Gastrocnemius medialis (tissue), 4 donors: Measurements from ENCODE around the gene GTF3C5. TPM values are rescaled to one million over a fixed set of nuclear protein-coding genes. Genes with fewer than 3 reads are reported as not detected.

Experiments used
- ATAC-seq, 2 donors: fragments of 150-250 bp; one replicate each; pipeline ENCODE4 v1.9.1; 2016
- DNase-seq, 2 donors: peaks; one replicate each; pipeline ENCODE4 v3.0.0-alpha.2; 2019
- H3K27ac ChIP-seq, 4 donors: fragments of 200-600 bp; sonication (generic); 1 replicate in 1 of 4; 2 replicates in 3 of 4; pipeline ENCODE4 v1.5.1; 2016 to 2018; ENCODE audit warnings: mild to moderate bottlenecking in 2 of 4, moderate library complexity in 1 of 4
- H3K27me3 ChIP-seq, 3 donors: fragments of 200-600 bp; sonication (generic) in 2 of 3; 1 replicate in 1 of 3; 2 replicates in 2 of 3; pipeline versions ENCODE4 v1.5.1 to v1.6.0; 2016 to 2019; ENCODE audit warnings: mild to moderate bottlenecking in 1 of 3, moderate library complexity in 1 of 3
- H3K36me3 ChIP-seq, 2 donors: fragments of 200-600 bp; sonication (generic) in 1 of 2; one replicate each; pipeline ENCODE4 v1.5.1; 2017 to 2018
- H3K4me1 ChIP-seq, 2 donors: fragments of 200-600 bp; sonication (generic) in 1 of 2; one replicate each; pipeline ENCODE4 v1.5.1; 2016 to 2017; ENCODE audit warnings: mild to moderate bottlenecking in 2 of 2
- H3K4me3 ChIP-seq, 4 donors: fragments of 200-600 bp; sonication (generic) in 3 of 4; 1 replicate in 1 of 4; 2 replicates in 3 of 4; pipeline ENCODE4 v1.5.1; 2016 to 2019; ENCODE audit warnings: mild to moderate bottlenecking in 2 of 4
- H3K9me3 ChIP-seq, 3 donors: fragments of 200-600 bp; sonication (generic) in 2 of 3; 1 replicate in 1 of 3; 2 replicates in 2 of 3; pipeline ENCODE4 v1.5.1; 2016 to 2019
- CTCF ChIP-seq, 5 experiments: fragments of 450-650 bp in 3 of 5; fragments of 200-600 bp in 2 of 5; sonication (generic) in 2 of 5; IDR thresholded peaks in 4 of 5; conservative IDR thresholded peaks in 1 of 5; 1 replicate in 4 of 5; 2 replicates in 1 of 5; pipeline ENCODE4 v1.5.1; 2016 to 2019; ENCODE audit warnings: antibody characterized with exemption in 5 of 5, mild to moderate bottlenecking in 3 of 5, moderate library complexity in 3 of 5
- POLR2A ChIP-seq, 2 donors: fragments of 450-650 bp; IDR thresholded peaks; one replicate each; pipeline ENCODE4 v1.6.1; 2017; ENCODE audit warnings: antibody characterized with exemption in 2 of 2, mild to moderate bottlenecking in 2 of 2, moderate library complexity in 2 of 2
- in situ Hi-C, 4 donors: fragments of 200-750 bp; cut with MboI; loops; one replicate each; pipeline versions ENCODE4 v1.15.0 to v1.8.0; 2017; ENCODE audit warnings: low sequenced_read_pairs in 4 of 4
- intact Hi-C: fragments of 100-400 bp; cut with DNase I; formaldehyde crosslinking; loops from one replicate; pipeline ENCODE4 v1.15.1; 2023; ENCODE audit warnings: low total_unique reads
- microRNA-seq, 2 donors: library from miRNA; unstranded; fragments of <30 nt; microRNA quantifications; one replicate each; pipeline ENCODE4, GENCODE V29; 2016; ENCODE audit warnings: borderline replicate concordance in 2 of 2
- total RNA-seq, 4 donors: library from RNA; depleted of rRNA; stranded (reverse); fragments of >200 nt; gene quantifications; one replicate each; pipeline versions ENCODE4 v1.1.0 to v1.2.3, GENCODE V29; 2016

The GTF3C5 gene
- total RNA-seq, 4 donors from 2014 or later, result 48.1 to 55.3 (median 51.5) TPM

- TF ChIP-seq POLR2A (IDR thresholded peaks at IDR 0.05) (no peak), CTCF (IDR thresholded peaks at IDR 0.05 in 4 of 5, conservative IDR thresholded peaks at IDR 0.05 in 1 of 5) (no peak)
- no peak for ATAC-seq
- in situ Hi-C loops, result loop anchor here in 3 of 4 donors (5.0 kb wide), 2 partner anchors 37 to 42 kb away; no protein-coding TSS in a partner anchor
- peak in 1 of 2 donors; percentile 17 for DNase-seq
- H3K4me3 ChIP-seq, result no peak overlapping the region
- H3K9me3 ChIP-seq, result no peaks in the 10 kb centered on the region
- H3K4me1 ChIP-seq, result peaks cover 7 to 10% of the 10 kb centered on the region in 2 donors
- no peaks in the 10 kb centered on the region for H3K27me3 ChIP-seq
- H3K27ac ChIP-seq, result no peak overlapping the region
- intact Hi-C loops, result loop anchor here (5.0 kb wide), 2 partner anchors 63 to 163 kb away; partner anchors contain the start of gene TSC1
- H3K36me3 ChIP-seq, result peaks cover 0 to 95% of the 10 kb centered on the region in 2 donors
Observed at GRCh38 chr9:133104718-133105460, 74.1 kb downstream of the GTF3C5 start.

- Histone ChIP-seq H3K4me1 (peaks cover 5 to 7% of the 10 kb centered on the region in 2 donors), H3K27me3 (no peaks in the 10 kb centered on the region), H3K27ac (no peak overlapping the region), H3K36me3 (peaks cover 0 to 95% of the 10 kb centered on the region in 2 donors), H3K4me3 (no peak overlapping the region), H3K9me3 (no peaks in the 10 kb centered on the region)
- ATAC-seq, result no peak
- in situ Hi-C loops, result loop anchor here in 3 of 4 donors (5.0 kb wide), 2 partner anchors 37 to 42 kb away; no protein-coding TSS in a partner anchor
- intact Hi-C loops, result no loop called here
- TF ChIP-seq CTCF (IDR thresholded peaks at IDR 0.05 in 4 of 5, conservative IDR thresholded peaks at IDR 0.05 in 1 of 5), result no peak
- no peak for TF ChIP-seq POLR2A (IDR thresholded peaks at IDR 0.05)
- DNase-seq, result peak in 1 of 2 donors; percentile 6
Observed at GRCh38 chr9:133105461-133105770, 74.6 kb downstream of the GTF3C5 start.

DNA sequence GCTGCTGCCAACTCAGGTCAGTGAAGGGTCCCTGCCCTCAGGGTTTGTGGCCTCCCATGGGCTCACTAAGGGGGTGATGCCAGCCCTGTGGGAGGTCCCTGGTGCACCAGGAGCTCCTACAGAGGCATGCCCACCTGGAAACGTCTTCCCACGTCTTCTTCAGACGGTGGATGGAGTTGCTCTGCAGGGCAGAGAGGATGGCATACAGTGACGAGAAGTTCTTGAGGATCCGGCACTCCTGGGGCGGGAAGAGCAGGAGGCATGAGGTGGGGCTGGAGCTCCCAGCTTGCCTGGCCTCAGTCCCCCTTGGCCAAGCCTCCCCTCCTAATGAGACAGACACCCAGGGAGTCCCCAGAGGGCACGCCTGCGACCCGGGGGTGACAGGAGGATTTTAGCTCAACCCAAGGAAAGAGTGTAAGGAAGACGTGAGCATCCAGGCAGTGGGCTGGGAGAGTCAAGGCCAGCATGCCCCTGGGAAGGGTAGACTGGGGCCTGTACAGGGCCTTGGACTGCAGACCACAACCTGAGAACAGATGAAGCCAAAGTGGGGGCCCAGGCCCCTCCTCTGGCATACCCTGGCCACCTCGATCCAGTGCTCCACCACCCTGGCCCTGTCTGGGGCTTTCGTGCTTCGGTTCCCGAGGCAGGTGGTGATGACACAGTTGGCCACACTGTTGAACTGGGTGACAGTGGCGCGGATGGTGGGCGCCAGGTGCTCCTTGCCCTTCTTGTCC lies 75.9 kb downstream of the GTF3C5 start:
- no peak overlapping the region for H3K4me3 ChIP-seq
- DNase-seq (peak; percentile 1 to 9), ATAC-seq (no peak)
- no peak overlapping the region for H3K27ac ChIP-seq
- H3K36me3 ChIP-seq, result peaks cover 0 to 92% of the 10 kb centered on the region in 2 donors
- H3K27me3 ChIP-seq, result no peaks in the 10 kb centered on the region
- peaks cover 5 to 7% of the 10 kb centered on the region in 2 donors for H3K4me1 ChIP-seq
- in situ Hi-C loops, result loop anchor here in 3 of 4 donors (5.0 kb wide), 2 partner anchors 36 to 41 kb away; no protein-coding TSS in a partner anchor
- H3K9me3 ChIP-seq, result no peaks in the 10 kb centered on the region
- intact Hi-C loops, result no loop called here
- TF ChIP-seq CTCF (IDR thresholded peaks at IDR 0.05 in 4 of 5, conservative IDR thresholded peaks at IDR 0.05 in 1 of 5) (no peak), POLR2A (IDR thresholded peaks at IDR 0.05) (no peak)

DNA sequence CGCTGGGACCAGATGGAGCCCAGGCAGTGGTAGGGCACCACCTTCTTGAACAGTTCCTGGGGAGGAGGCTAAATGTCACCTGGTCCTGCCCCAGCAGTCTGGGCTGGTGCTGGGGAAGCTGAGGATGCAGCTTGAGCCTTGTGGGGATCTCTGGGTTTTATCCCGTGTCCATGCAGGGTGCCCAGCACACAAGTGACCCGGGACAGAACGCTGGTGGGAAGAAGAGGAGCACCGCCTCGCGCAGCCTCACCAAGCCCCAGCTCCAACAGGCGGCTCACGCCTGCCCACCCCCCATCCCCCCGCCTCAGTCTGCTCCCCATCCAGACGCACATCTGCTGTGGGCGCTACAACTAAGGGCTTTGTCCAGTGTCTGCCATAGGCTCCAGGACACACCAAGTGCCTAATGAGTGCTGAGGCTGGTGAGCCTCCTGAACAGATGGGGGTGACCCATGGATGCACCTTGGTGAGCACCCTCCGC lies 76.5 kb downstream of the GTF3C5 start:
- H3K4me1 ChIP-seq, result peaks cover 7 to 12% of the 10 kb centered on the region in 2 donors
- peak; percentile 1 to 8 for DNase-seq
- no peak overlapping the region for H3K27ac ChIP-seq
- no peaks in the 10 kb centered on the region for H3K27me3 ChIP-seq
- in situ Hi-C loops (loop anchor here in 3 of 4 donors (5.0 kb wide), 2 partner anchors 35 to 40 kb away; no protein-coding TSS in a partner anchor), intact Hi-C loops (no loop called here)
- peaks cover 0 to 86% of the 10 kb centered on the region in 2 donors for H3K36me3 ChIP-seq
- no peak overlapping the region for H3K4me3 ChIP-seq
- TF ChIP-seq POLR2A (IDR thresholded peaks at IDR 0.05) (no peak), CTCF (IDR thresholded peaks at IDR 0.05 in 4 of 5, conservative IDR thresholded peaks at IDR 0.05 in 1 of 5) (no peak)
- no peak for ATAC-seq
- no peaks in the 10 kb centered on the region for H3K9me3 ChIP-seq

Small RNA genes lying within 50 kb of the gene (microRNA-seq; reads per million reads assigned to microRNA genes)
- gene MIR6877, result 0.85 to 2.4 reads per million in 2 donors

Other genes with a start within 250 kb of the GTF3C5 start
- gene AK8, start 152.7 kb upstream of the GTF3C5 start, total RNA-seq, result not detected
- gene SPACA9, start 152.1 kb upstream of the GTF3C5 start, total RNA-seq, result 1 to 10 TPM in 2 of 4 donors, under 1 TPM in 2; 0.24 to 2.5 (median 1.0) TPM
- gene TSC1, start 86.4 kb upstream of the GTF3C5 start, total RNA-seq, result 10 to 100 TPM; 36.7 to 45.3 (median 39.7) TPM
- not detected for gene GFI1B, start 52.3 kb upstream of the GTF3C5 start, total RNA-seq
- gene CEL, start 31.0 kb downstream of the GTF3C5 start, total RNA-seq, result 1 to 10 TPM in 1 of 4 donors, under 1 TPM in 1, not detected in 2; 0.13 to 1.8 TPM
- 10 to 100 TPM; 21.1 to 47.0 (median 36.9) TPM for gene RALGDS, start 90.2 kb downstream of the GTF3C5 start, total RNA-seq
- 10 to 100 TPM in 1 of 4 donors, 1 to 10 TPM in 2, under 1 TPM in 1; 0.15 to 10.3 (median 5.6) TPM for gene GBGT1, start 132.9 kb downstream of the GTF3C5 start, total RNA-seq
- gene OBP2B, start 178.3 kb downstream of the GTF3C5 start, total RNA-seq, result not detected
- gene ABO, start 244.2 kb downstream of the GTF3C5 start, total RNA-seq, result 1 to 10 TPM in 1 of 4 donors, under 1 TPM in 2, not detected in 1; 0.24 to 2.4 (median 0.44) TPM